ENCODE measurements around the gene CFAP210. TPM values are rescaled to one million over a fixed set of nuclear protein-coding genes. Genes with fewer than 3 reads are reported as not detected.

Gene CFAP210
- total and polyA plus RNA-seq, 2 donors (not counting 1 experiment from before 2014, with no cell fraction given): not detected

DNA sequence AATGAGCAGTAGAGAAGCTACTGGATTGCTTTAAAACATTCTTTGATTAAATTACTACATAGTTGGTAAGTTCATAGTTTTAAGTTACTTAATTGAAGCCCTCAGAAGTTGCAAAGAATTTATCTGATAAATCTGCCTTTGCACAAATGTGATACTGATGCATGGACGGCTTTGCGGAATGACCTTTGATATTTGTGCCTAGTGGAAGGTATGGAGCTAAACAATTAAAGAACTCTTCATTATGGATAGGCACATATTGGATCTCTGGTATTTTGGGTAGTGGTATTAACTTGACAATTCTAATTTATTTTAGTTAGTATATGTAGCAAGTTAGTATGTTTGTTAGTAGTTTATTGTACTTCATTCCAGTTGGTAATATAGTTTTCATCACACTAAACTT is 54.1 kb downstream of the CFAP210 start:
- H3K9me3 ChIP-seq (ENCODE audit: control insufficient read depth, insufficient read depth, low read depth, low read length): no peaks in the 10 kb centered on the region
- H3K36me3 ChIP-seq (ENCODE audit: control insufficient read depth, insufficient read depth, low read length): peaks cover 2% of the 10 kb centered on the region
- no peak overlapping the region for H3K27ac ChIP-seq (ENCODE audit: insufficient read depth, low read length)
- no peak overlapping the region for H3K4me3 ChIP-seq (replicated peaks in 1 of 4; ENCODE audit: control extremely low read depth in 1 of 4, insufficient read depth in 1 of 4, low read depth in 3 of 4, low read length in 4 of 4)
- H3K9ac ChIP-seq (ENCODE audit: insufficient read depth, low read length): no peak overlapping the region
- no peaks in the 10 kb centered on the region for H3K79me2 ChIP-seq (ENCODE audit: control insufficient read depth, insufficient read depth, low read length)
- H3K27me3 ChIP-seq (ENCODE audit: control insufficient read depth, insufficient read depth, low read length): no peaks in the 10 kb centered on the region
- no peak for DNase-seq (ENCODE audit: low read depth in 2 of 2)
- H2AFZ ChIP-seq (ENCODE audit: low read length): no peak overlapping the region
- TF ChIP-seq CTCF (conservative IDR thresholded peaks at IDR 0.05 in 1 of 2, IDR thresholded peaks at IDR 0.05 in 1 of 2; ENCODE audit: low read depth in 1 of 2, low read length in 2 of 2): no peak
- no peak for TF ChIP-seq EZH2 (IDR thresholded peaks at IDR 0.05; ENCODE audit: low read length, missing control alignments)
- H3K4me1 ChIP-seq (ENCODE audit: control insufficient read depth, extremely low read depth, insufficient read depth, low read length): no peaks in the 10 kb centered on the region
- no peaks in the 10 kb centered on the region for H4K20me1 ChIP-seq (ENCODE audit: control insufficient read depth, extremely low read depth, insufficient read depth, low read length)
- H3K4me2 ChIP-seq (ENCODE audit: extremely low read depth, insufficient read depth, low read length): no peak overlapping the region

DNA sequence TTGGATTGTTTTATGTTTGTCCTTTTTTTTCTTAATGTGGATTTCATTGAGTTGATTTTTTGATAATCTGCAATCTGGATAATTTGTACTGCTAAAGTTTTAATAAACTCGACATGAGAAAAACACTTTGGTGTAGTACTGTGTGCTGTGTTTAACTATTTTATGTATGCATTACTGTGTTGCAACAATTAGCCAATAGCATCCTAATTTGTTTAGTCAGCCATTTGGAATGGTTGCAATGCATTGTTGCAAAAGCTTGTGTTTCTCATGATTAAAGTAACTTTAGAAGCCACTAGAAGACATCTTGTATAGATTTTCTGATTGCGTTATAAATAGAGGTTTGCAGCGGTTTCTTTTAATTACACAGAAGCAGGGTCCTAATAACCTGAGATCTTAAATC is 56.6 kb downstream of the CFAP210 start:
- peaks cover 5% of the 10 kb centered on the region for H3K36me3 ChIP-seq (ENCODE audit: control insufficient read depth, insufficient read depth, low read length)
- H3K9ac ChIP-seq (ENCODE audit: insufficient read depth, low read length): no peak overlapping the region
- H3K9me3 ChIP-seq (ENCODE audit: control insufficient read depth, insufficient read depth, low read depth, low read length): no peaks in the 10 kb centered on the region
- H3K4me3 ChIP-seq (replicated peaks in 1 of 4; ENCODE audit: control extremely low read depth in 1 of 4, insufficient read depth in 1 of 4, low read depth in 3 of 4, low read length in 4 of 4): no peak overlapping the region
- H2AFZ ChIP-seq (ENCODE audit: low read length): no peak overlapping the region
- H3K27ac ChIP-seq (ENCODE audit: insufficient read depth, low read length): no peak overlapping the region
- peak; percentile 27 to 87 for DNase-seq (ENCODE audit: low read depth in 2 of 2)
- no peaks in the 10 kb centered on the region for H3K79me2 ChIP-seq (ENCODE audit: control insufficient read depth, insufficient read depth, low read length)
- TF ChIP-seq EZH2 (IDR thresholded peaks at IDR 0.05; ENCODE audit: low read length, missing control alignments): no peak
- TF ChIP-seq CTCF (conservative IDR thresholded peaks at IDR 0.05 in 1 of 2, IDR thresholded peaks at IDR 0.05 in 1 of 2; ENCODE audit: low read depth in 1 of 2, low read length in 2 of 2): no peak
- H3K4me2 ChIP-seq (ENCODE audit: extremely low read depth, insufficient read depth, low read length): no peak overlapping the region
- H3K4me1 ChIP-seq (ENCODE audit: control insufficient read depth, extremely low read depth, insufficient read depth, low read length): no peaks in the 10 kb centered on the region
- H3K27me3 ChIP-seq (ENCODE audit: control insufficient read depth, insufficient read depth, low read length): no peaks in the 10 kb centered on the region
- H4K20me1 ChIP-seq (ENCODE audit: control insufficient read depth, extremely low read depth, insufficient read depth, low read length): no peaks in the 10 kb centered on the region

- H3K36me3 ChIP-seq (ENCODE audit: control insufficient read depth, insufficient read depth, low read length): peaks cover 5% of the 10 kb centered on the region
- no peak overlapping the region for H2AFZ ChIP-seq (ENCODE audit: low read length)
- no peaks in the 10 kb centered on the region for H3K27me3 ChIP-seq (ENCODE audit: control insufficient read depth, insufficient read depth, low read length)
- H3K27ac ChIP-seq (ENCODE audit: insufficient read depth, low read length): no peak overlapping the region
- H3K4me3 ChIP-seq (replicated peaks in 1 of 4; ENCODE audit: control extremely low read depth in 1 of 4, insufficient read depth in 1 of 4, low read depth in 3 of 4, low read length in 4 of 4): no peak overlapping the region
- DNase-seq (ENCODE audit: low read depth in 2 of 2): no peak
- no peaks in the 10 kb centered on the region for H3K79me2 ChIP-seq (ENCODE audit: control insufficient read depth, insufficient read depth, low read length)
- no peak for TF ChIP-seq EZH2 (IDR thresholded peaks at IDR 0.05; ENCODE audit: low read length, missing control alignments)
- no peaks in the 10 kb centered on the region for H4K20me1 ChIP-seq (ENCODE audit: control insufficient read depth, extremely low read depth, insufficient read depth, low read length)
- H3K9ac ChIP-seq (ENCODE audit: insufficient read depth, low read length): no peak overlapping the region
- H3K4me1 ChIP-seq (ENCODE audit: control insufficient read depth, extremely low read depth, insufficient read depth, low read length): no peaks in the 10 kb centered on the region
- H3K9me3 ChIP-seq (ENCODE audit: control insufficient read depth, insufficient read depth, low read depth, low read length): no peaks in the 10 kb centered on the region
- H3K4me2 ChIP-seq (ENCODE audit: extremely low read depth, insufficient read depth, low read length): no peak overlapping the region
Observed at GRCh38 chr2:169636440-169637097, 57.6 kb downstream of the CFAP210 start.

Data from fibroblast of lung (primary cell).